ENCODE data around the gene TWIST2.

The TWIST2 gene

GRCh38 chr2:238955648-238956531, 108.0 kb downstream of the TWIST2 start:
- DNase-seq (ENCODE audit: low read depth in 2 of 2), result no peak

GRCh38 chr2:238956676-238957075, 108.8 kb downstream of the TWIST2 start:
- no peak for DNase-seq (ENCODE audit: low read depth in 2 of 2)

Data from stimulated activated CD4-positive, alpha-beta T cell treated with anti-CD3 and anti-CD28 coated beads, Interleukin-1b, Interleukin-23, amount 100 ng/mL, for 4 hours (primary cell).